ENCODE measurements around the gene ANKMY1.

The ANKMY1 gene

DNA sequence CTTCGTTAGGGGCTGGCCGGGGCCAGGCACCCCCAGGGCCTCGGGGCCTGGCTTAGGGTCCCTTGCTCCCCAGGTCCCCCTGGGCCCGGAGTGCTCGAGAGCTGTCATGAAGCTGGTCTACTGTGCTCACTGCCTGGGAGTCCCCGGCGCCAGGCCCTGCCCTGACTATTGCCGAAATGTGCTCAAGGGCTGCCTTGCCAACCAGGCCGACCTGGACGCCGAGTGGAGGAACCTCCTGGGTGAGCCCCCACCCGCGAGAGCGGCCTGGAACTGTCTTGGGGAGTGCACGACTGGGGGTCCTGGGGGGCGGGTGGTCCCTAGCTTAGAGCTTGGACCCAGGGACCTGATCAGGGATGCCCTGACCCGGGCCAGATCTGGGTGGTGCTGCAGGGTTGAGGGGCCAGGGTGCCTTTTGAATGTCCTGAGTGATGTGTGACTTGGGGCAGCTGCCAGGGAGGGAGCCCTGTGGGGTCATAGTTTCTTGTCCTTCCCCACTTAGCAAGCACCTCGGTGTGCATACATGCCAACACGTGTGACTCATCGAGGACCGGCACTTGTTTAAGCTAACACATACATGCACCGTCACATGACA is 94.4 kb downstream of the ANKMY1 start:
- no peak overlapping the region for H3K4me3 Mint-ChIP-seq
- no peak overlapping the region for H3K27ac Mint-ChIP-seq
- H3K9me3 Mint-ChIP-seq = no peaks in the 10 kb centered on the region
- H3K4me1 Mint-ChIP-seq (ENCODE audit: low read depth) = no peaks in the 10 kb centered on the region
- H3K27me3 Mint-ChIP-seq (ENCODE audit: low read depth) = no peaks in the 10 kb centered on the region
- no peaks in the 10 kb centered on the region for H3K36me3 Mint-ChIP-seq (ENCODE audit: low read depth)

DNA sequence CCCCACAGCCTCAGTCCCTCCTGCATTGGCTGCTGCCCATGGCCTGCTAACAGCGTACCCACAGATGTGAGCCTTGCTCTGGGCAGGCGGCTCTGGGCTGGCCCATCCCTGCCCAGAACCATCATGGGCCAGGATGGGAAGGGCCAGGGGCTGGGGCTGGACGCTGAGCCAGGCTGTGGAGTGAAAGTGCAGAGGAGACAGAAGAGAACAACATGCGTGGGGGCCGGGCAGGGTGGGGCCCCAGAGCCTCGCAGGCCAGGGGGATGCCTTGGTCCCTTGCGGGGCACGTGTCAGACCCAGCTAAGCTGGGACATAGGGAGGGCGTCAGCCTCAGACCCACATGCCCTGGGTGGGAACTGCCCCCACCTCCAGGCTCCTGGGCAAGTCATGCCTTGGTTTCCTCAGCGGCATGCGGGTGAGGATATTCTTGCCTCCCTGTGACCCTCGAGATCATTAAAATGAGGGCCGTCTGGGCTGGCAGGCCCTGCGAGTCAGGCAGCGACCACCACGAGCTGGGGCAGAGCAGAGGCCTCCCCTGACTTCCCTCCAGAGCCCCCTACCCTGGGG is 95.0 kb downstream of the ANKMY1 start:
- Mint-ChIP-seq H3K36me3 (ENCODE audit: low read depth) (no peaks in the 10 kb centered on the region), H3K4me1 (ENCODE audit: low read depth) (no peaks in the 10 kb centered on the region), H3K27me3 (ENCODE audit: low read depth) (no peaks in the 10 kb centered on the region), H3K27ac (no peak overlapping the region), H3K4me3 (no peak overlapping the region), H3K9me3 (no peaks in the 10 kb centered on the region)

DNA sequence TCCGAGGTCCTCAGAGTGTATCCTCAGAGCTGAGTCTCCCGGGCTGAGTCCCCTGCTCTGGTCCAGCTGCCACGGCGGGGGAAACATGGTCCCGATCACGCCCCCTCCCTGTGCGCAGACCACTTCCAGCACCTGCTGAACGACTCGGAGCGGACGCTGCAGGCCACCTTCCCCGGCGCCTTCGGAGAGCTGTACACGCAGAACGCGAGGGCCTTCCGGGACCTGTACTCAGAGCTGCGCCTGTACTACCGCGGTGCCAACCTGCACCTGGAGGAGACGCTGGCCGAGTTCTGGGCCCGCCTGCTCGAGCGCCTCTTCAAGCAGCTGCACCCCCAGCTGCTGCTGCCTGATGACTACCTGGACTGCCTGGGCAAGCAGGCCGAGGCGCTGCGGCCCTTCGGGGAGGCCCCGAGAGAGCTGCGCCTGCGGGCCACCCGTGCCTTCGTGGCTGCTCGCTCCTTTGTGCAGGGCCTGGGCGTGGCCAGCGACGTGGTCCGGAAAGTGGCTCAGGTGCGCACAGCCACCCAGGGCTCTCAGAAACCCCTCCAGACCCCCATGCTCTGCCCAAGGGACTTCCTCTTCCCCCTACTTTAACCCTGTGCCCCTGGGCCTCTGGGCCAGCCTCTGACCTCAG is 95.6 kb downstream of the ANKMY1 start:
- peaks cover 2% of the 10 kb centered on the region for H3K27me3 Mint-ChIP-seq (ENCODE audit: low read depth)
- H3K36me3 Mint-ChIP-seq (ENCODE audit: low read depth) = no peaks in the 10 kb centered on the region
- no peaks in the 10 kb centered on the region for H3K9me3 Mint-ChIP-seq
- no peak overlapping the region for H3K4me3 Mint-ChIP-seq
- no peaks in the 10 kb centered on the region for H3K4me1 Mint-ChIP-seq (ENCODE audit: low read depth)
- no peak overlapping the region for H3K27ac Mint-ChIP-seq

DNA sequence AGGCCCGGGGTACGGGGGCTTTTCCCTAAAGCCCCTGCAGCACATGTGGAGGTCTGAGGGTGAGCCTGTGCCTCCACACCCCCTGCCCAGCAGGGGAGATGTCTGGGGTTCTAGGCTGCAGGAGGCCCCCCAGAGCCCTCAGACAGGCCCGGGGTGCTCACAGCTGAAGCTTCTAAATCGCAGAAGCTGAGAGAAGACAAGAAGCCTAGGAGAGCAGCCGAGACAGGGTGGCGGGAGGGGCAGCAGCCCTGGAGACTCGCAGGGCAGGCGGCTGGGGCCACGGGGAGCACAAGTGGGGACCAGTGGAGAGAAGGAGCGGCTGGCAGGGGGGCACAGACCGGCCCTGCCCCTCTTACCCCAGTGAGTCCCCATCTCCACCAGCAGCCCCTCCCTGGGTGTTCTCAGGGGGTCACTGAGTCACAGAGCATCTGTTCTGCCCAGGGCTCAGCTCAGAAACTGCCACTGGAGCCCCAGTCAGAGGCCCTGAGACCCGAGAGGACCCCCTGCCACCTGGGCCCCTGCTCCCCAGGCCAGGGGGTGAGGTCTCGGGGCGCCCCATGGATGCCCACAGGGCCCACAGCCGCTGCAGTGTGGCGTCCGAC is 96.2 kb downstream of the ANKMY1 start:
- Mint-ChIP-seq H3K36me3 (ENCODE audit: low read depth) (no peaks in the 10 kb centered on the region), H3K27ac (no peak overlapping the region), H3K9me3 (no peaks in the 10 kb centered on the region), H3K4me3 (no peak overlapping the region), H3K27me3 (ENCODE audit: low read depth) (peaks cover 8% of the 10 kb centered on the region), H3K4me1 (ENCODE audit: low read depth) (no peaks in the 10 kb centered on the region)

DNA sequence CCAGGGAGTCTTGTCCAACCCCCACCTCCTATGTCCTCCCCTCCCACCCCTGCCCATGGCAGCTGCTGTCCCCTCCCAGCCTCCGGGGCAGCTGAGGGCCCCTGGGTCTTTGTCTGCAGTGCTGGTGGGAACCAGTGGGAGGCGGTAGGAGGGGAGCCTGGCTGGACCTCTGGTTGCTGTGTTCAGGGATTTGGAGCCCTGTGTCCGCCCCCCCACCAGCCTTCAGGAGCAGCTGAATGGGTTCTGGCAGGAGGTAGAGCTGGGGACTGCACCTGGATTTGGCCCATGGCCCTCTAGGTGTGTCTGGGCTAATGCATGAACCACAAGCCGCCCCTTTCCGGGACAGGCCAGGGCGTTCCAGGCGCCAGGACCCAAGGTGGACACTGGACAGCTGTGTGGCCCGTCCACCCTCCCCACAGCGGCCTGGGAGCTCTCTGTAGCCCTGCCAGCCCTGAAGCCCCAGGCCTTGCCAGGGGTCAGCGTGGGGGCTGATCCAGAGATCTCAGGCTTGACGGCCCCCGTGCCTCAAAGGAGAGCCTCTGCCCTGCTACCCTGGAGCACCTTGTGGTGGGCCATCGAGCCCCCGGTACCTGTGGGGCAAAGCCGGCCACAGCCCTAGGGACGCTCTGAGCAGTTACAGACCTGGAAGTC is 96.9 kb downstream of the ANKMY1 start:
- no peak overlapping the region for H3K27ac Mint-ChIP-seq
- no peaks in the 10 kb centered on the region for H3K9me3 Mint-ChIP-seq
- H3K36me3 Mint-ChIP-seq (ENCODE audit: low read depth) = no peaks in the 10 kb centered on the region
- H3K4me3 Mint-ChIP-seq = no peak overlapping the region
- H3K27me3 Mint-ChIP-seq (ENCODE audit: low read depth) = peaks cover 10% of the 10 kb centered on the region
- H3K4me1 Mint-ChIP-seq (ENCODE audit: low read depth) = no peaks in the 10 kb centered on the region

DNA sequence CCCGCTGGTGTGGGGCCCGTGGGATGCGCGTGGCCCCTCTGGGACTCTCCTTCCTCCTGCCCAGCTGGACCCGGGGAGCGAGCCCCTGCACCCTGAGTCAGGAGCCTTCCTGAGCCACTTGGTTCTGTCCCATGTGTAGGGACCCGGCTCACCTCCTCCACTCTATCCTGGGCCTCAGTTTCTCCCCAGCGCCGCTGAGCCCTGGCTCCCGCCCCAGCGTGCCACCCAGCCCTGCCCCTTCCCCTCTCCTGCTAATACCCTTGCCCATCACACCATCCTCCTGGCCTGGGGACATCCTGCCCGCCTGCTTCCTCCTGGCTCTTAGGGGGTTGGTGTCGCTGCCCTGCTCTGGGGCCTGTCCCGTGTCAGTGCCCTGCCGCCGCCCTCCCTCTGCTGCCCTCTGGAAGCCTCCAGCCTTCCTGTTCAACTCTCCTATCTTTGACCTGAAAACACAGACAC is 97.5 kb downstream of the ANKMY1 start:
- H3K36me3 Mint-ChIP-seq (ENCODE audit: low read depth) = no peaks in the 10 kb centered on the region
- no peaks in the 10 kb centered on the region for H3K9me3 Mint-ChIP-seq
- H3K27me3 Mint-ChIP-seq (ENCODE audit: low read depth) = peaks cover 10% of the 10 kb centered on the region
- no peaks in the 10 kb centered on the region for H3K4me1 Mint-ChIP-seq (ENCODE audit: low read depth)
- H3K27ac Mint-ChIP-seq = no peak overlapping the region
- no peak overlapping the region for H3K4me3 Mint-ChIP-seq

DNA sequence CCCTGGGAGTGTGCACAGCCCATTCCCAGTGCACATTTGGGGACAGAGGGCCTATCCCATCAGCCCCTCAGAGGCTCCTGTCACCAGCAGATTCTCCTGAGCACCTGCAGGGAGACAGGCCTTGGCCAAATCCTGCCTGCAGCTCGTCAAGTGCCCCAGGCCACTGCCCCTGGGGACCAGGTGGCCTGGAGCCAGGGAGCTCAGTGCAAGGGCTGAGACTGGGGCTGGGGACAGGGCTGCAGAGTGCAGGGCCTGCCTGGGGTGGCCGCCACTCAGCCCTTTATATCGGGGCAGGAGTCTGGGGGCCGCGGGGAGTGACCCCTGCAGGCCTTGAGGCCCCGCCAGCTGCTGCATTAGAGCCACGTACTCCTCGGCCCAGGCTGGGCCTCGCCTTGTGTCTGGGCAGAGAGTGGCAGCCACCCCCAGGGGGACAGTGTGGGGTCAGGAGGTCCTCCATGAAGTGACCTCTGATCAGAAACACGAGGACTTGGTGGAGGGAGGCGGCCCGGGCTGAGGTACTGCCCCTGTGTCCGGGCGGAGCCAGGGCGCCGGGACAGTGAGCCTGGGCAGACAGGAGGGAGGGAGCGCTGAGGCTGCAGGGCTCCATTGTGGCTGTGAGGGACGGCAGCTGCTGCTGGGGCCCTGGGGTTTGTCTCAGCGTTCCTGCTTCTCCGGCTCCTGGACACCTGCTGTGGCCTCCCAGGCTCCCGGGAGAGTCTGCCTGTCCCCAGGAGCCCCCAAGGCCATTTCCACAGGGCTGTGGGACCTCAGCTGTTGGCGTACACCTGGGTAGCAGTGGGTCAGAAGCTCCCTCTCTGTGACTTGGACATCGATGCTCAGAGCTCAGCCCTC is 98.2 kb downstream of the ANKMY1 start:
- Mint-ChIP-seq H3K4me1 (ENCODE audit: low read depth) (no peaks in the 10 kb centered on the region), H3K4me3 (no peak overlapping the region), H3K36me3 (ENCODE audit: low read depth) (no peaks in the 10 kb centered on the region), H3K27me3 (ENCODE audit: low read depth) (peaks cover 16% of the 10 kb centered on the region), H3K27ac (no peak overlapping the region), H3K9me3 (no peaks in the 10 kb centered on the region)

DNA sequence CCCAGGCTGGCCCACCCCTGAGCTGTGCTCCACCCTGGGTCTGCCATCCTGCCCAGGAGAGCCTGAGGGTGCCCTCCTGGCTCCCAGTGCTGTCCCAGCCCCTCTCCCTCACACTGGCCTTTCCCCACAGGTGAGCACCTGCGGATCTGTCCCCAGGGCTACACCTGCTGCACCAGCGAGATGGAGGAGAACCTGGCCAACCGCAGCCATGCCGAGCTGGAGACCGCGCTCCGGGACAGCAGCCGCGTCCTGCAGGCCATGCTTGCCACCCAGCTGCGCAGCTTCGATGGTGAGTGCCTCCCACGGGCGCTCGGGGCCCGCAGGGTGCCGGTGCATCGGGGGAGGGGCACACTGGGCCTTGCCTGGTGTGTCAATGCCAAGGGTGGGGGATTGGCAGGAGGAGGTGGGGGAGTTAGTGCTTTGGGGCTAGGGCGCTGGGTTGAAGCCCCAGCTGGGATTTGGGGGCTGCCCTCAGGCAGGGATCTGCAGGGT is 98.8 kb downstream of the ANKMY1 start:
- Mint-ChIP-seq H3K36me3 (ENCODE audit: low read depth) (no peaks in the 10 kb centered on the region), H3K27ac (no peak overlapping the region), H3K9me3 (no peaks in the 10 kb centered on the region), H3K4me1 (ENCODE audit: low read depth) (no peaks in the 10 kb centered on the region), H3K27me3 (ENCODE audit: low read depth) (peaks cover 23% of the 10 kb centered on the region), H3K4me3 (no peak overlapping the region)

DNA sequence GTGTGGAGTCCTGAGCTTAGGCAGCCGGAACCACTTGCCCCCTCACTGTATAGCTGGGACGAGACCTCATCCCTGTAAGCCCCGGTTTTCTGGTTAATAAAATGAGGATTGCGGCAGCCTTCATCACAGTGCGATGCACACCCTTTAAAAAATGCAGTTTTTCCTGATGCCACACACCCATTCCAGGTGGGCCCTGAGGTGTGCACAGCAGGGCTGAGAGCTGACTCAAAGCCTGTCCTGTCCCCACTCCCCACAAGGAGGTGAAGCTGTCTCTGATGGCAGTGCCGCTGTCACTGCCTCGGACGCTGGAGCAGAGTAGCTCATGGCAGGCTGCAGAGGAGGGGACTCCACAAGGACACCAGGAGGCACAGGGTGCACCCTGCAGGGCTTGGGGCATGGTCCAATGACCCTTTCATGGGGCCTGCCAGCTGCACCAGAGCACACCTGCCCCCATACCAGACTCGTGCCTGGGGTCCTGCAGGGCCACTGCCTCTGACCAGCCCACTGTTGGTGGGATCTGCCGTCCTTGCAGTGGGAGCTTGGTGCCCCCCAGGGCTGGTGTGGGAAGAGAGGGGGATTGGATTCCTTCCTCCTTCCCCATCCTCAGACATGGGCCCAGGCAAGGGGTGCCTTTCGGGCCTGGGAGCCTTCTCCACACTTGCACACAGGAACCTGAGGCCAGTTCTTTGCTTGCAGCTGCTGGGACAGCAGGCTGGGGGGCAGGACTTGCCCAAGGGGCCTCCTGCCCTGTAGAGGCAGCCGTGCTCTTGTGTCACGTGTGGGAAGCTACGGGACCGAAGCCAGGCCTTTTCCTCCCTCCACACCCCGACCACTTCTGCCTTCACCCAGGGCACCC is 99.5 kb downstream of the ANKMY1 start:
- Mint-ChIP-seq H3K27ac (no peak overlapping the region), H3K36me3 (ENCODE audit: low read depth) (no peaks in the 10 kb centered on the region), H3K4me3 (no peak overlapping the region), H3K9me3 (no peaks in the 10 kb centered on the region), H3K4me1 (ENCODE audit: low read depth) (no peaks in the 10 kb centered on the region), H3K27me3 (ENCODE audit: low read depth) (peaks cover 24% of the 10 kb centered on the region)

DNA sequence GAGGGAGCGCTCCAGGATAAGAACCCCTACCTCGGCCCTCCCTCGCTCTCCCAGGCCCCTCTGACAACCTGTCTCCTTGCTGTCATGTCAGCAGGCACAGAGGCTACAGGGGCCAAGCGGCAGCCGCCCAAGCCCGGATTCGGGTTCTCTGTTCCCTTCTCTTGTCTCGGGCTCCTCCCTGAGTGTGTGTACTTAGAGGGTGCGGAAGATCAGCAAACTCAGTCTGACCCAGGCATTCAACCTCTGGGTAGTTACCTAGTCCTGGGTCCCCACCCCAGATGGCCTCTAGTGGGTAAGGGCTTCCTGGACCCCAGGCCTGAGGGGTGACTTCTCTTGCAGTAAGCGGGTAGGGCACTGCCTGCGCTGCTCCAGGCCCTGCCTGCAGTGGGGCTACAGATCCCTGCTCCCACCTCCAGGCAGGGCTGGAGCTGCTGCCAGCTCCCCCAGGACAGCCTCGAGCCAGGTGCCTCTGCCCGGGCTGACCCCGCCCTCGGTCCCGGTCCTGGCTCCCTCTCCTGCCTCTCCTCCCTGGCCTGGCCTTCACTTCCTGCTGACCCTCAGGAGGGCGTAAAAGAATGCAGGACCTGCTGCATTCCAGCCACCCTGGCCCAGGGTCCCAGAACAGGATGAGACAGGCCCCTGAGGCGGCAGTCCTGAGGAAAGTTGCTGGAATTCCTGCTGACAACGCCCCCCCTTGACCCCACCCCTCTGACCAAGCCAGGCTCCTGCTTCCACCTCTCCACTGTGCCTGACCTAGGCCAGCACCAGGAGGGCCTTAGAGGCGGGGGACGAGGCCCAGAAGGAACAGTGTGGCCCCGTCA is 100.4 kb downstream of the ANKMY1 start:
- no peaks in the 10 kb centered on the region for H3K9me3 Mint-ChIP-seq
- H3K36me3 Mint-ChIP-seq (ENCODE audit: low read depth) = no peaks in the 10 kb centered on the region
- no peaks in the 10 kb centered on the region for H3K4me1 Mint-ChIP-seq (ENCODE audit: low read depth)
- no peak overlapping the region for H3K27ac Mint-ChIP-seq
- peaks cover 24% of the 10 kb centered on the region for H3K27me3 Mint-ChIP-seq (ENCODE audit: low read depth)
- H3K4me3 Mint-ChIP-seq = no peak overlapping the region

DNA sequence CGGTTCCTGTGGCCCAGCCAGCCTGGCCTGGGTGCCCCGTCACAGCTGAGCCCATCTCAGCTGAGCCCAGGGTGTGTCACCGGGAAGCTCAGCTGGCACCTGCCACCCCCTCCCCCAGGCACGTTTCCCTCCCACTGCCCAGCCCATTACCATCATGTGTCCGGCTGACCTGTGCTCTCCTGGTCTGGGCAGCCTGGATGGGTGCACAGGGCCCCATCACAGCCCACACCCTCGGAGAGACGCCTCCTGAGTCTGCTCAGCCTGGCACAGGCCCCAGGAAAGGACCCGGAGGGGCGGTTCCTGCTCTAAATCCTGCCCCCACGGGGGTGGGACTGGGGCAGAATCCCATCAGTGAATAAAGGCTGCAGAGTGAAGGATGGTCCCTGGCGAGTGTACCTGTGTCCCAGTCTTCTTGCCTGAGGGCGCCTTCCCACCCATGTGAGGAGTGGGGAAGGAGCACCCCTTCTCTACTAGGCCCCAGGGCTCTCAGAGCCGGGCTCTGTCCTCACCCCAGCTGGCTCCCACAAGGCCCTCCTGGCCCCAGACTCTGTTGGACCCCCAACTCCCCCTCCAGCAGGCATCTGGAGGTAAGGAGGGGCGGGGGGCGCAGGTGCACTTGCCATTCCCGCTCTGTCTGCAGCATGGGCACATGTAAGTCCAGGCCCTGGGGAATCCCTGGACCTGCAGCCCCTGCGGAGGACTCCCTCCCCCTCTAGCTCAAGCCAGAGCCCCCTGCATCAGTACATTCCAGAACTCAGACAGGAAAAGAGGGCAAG is 101.2 kb downstream of the ANKMY1 start:
- no peaks in the 10 kb centered on the region for H3K9me3 Mint-ChIP-seq
- H3K4me3 Mint-ChIP-seq = no peak overlapping the region
- H3K36me3 Mint-ChIP-seq (ENCODE audit: low read depth) = no peaks in the 10 kb centered on the region
- H3K4me1 Mint-ChIP-seq (ENCODE audit: low read depth) = no peaks in the 10 kb centered on the region
- peaks cover 31% of the 10 kb centered on the region for H3K27me3 Mint-ChIP-seq (ENCODE audit: low read depth)
- no peak overlapping the region for H3K27ac Mint-ChIP-seq

Measured in T-helper 1 cell treated with Interleukin-12 subunit alpha and Interleukin-12 subunit beta and Interleukin-4 antibody, amounts not matched to agents 30 μg/mL and 1 μg/mL, for 36 hours (primary cell).